Stomach (tissue), 4 donors: Measurements from ENCODE around the gene MRPL17.

Source experiments
- CTCF ChIP-seq, 7 experiments: fragments of 450-650 bp in 4 of 7; fragments of 200-600 bp in 3 of 7; sonication (generic) in 3 of 7; IDR thresholded peaks; one replicate each; pipeline ENCODE4 v1.5.1; 2016 to 2019; ENCODE audit warnings: antibody characterized with exemption in 7 of 7, control low read depth in 2 of 7, mild to moderate bottlenecking in 1 of 7
- POLR2A ChIP-seq, 4 donors: fragments of 450-650 bp; IDR thresholded peaks; one replicate each; pipeline ENCODE4 v1.6.1; 2016; ENCODE audit warnings: antibody characterized with exemption in 4 of 4, control low read depth in 2 of 4, mild to moderate bottlenecking in 1 of 4, moderate library complexity in 1 of 4
- POLR2AphosphoS5 ChIP-seq, 3 donors: sonication (generic); formaldehyde crosslinking; IDR thresholded peaks; one replicate each; pipeline ENCODE4 v1.6.1; 2016; ENCODE audit warnings: antibody characterized with exemption in 3 of 3

GRCh38 chr11:6663794-6664469 lies 19.2 kb downstream of the MRPL17 start:
- no peak for TF ChIP-seq POLR2AphosphoS5 (IDR thresholded peaks at IDR 0.05)
- TF ChIP-seq POLR2A (IDR thresholded peaks at IDR 0.05): no peak
- TF ChIP-seq CTCF (IDR thresholded peaks at IDR 0.05): no peak
